HS-27A (cell line): ENCODE data around the gene MOB3A.

Source experiments
- DNase-seq: peaks from one replicate; pipeline ENCODE4 v3.0.0-alpha.2; 2012; ENCODE audit warnings: low read depth, missing footprints

Gene MOB3A

DNA sequence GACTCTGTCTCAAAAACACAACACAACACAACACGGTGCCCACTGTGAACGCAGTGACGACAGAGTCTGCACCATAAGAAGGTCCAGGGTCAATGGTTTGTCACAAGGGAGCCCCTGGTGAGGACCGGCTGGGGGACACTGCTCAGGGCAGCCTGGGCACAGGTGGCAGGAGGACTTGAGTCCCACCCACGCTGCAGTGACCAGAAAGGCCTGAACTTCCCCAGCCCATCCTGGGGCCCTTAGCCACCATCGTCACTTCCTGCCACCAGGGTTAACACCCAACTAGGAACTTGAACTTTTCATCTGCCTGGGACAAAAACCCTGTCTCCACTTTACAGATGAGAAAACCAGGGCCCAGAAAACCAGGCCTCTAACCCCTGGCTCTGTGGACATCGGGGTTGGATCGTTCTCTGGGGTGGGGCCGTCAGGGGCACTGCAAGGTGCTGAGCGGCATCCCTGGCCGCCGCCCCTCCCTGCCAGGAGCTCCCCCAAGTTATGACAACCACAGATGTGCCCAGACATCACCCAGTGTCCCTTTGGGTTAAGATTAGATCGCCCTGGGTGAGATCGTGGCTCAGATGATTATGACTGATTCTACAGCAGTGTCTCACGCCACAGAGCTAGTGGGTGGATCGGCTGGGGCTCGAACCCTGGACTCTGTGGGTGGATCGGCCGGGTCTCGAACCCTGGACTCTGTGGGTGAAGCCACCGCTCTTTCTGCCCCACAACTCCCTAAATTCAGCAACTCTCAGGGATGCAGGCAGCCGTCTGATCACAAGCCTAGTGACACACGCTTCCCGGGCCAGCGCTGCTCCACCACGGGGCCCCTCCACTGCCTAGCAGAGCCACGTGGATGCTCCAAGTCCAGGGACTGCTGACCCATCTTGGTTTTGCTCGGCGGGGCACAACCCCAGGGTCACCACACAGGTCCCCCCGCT is 14.0 kb downstream of the MOB3A start:
- no peak for DNase-seq

GRCh38 chr19:2080336-2080988 is 15.7 kb downstream of the MOB3A start:
- no peak for DNase-seq

DNA sequence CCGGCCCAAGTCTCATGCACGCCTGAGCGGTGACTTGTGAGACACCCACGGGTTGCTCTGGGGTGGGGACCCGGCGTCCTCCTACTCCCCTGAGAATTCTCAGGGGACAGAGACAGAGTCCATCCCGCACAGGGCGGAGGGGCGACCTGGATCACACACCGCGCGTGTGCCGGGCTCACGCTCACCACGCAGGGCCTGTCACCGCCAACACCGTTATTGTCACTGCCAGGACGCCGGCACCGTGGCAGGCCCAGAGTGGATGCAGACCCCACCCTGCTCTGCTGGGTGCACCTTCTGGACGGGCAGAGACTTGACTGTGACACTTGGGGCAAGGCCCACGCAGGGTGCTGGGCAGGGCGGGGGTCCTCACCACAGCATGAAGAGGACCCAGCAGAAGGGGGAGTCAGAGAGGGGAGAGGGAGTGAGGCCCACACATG is 16.2 kb downstream of the MOB3A start:
- DNase-seq = no peak

- no peak for DNase-seq
Observed at GRCh38 chr19:2079076-2079864, 16.9 kb downstream of the MOB3A start.

GRCh38 chr19:2077833-2078619 is 18.1 kb downstream of the MOB3A start:
- DNase-seq = no peak

GRCh38 chr19:2077398-2077797 is 18.7 kb downstream of the MOB3A start:
- DNase-seq = no peak

DNA sequence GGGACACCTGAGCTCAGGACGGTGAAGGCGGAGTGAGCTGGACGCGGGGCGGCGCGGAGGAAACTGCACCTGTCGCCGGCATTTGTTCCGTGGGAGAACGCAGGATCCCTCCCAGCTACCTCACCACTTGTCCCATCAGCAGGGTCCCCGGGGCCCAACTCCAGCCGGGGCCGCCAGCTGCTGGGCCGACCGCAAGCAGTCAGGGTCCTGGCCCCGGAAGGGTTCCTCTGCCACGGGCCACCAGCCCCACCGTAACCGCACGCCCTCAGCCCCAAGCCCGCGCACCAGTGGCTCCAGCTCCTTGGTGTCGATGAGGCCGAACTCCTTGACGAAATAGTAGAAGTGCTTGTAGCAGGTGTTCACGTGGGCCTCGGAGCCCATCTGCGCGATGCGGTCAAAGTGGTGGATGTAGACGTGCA is 19.6 kb downstream of the MOB3A start:
- DNase-seq = no peak

- no peak for DNase-seq
Observed at GRCh38 chr19:2072757-2073551, 23.2 kb downstream of the MOB3A start.

DNA sequence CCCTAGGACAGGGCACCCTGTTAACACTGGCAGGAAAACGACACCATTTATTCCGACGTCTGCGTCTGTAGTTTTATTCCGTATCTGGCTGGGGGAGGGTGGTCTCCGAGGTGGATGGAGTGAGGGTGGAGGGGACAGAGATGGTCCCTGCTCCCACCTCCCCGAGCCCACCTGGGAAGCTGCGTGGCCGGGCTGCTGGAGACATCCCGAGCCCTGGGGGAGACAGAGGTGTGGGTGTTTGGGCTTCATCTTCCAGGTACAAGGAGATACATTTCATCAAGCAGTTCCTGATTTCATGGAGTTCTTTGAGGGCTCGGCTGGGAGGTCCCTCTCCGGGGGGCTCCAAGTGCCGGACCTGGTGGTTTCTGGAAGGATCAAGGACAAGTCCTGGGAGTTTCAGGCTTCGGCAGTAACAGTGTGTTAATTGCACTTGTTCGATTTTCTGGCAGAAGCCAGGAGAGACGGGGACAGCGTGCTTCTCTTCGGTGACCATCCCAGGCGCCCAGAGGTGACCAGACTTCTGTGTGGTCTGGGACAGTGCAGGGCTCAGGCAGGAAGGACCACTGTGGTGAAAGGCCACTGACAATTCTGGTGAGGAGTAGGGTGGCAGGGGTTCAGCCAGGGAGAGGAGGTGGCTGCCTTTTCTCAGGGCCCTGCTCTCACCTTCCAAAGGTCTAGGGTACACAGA is 25.0 kb downstream of the MOB3A start:
- DNase-seq = no peak

DNA sequence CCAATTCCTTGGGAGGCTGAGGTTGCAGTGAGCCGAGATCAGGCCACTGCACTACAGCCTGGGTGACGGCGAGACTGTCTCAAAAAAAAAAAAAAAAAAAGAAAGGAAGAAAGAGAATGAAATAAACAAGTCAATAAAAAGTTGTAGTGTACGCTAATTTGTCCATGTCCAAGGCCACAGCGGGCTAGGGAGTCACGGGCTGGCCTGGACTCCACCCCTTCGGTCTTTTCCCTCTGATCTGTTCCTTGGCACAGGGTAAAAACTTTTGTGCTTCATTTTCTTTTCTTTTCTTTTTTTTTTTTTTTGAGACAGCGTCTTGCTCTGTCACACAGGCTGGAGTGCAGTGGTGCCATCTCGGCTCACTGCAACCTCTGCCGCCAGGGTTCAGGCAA is 25.7 kb downstream of the MOB3A start:
- no peak for DNase-seq

- DNase-seq = no peak
Observed at GRCh38 chr19:2064788-2065524, 31.2 kb downstream of the MOB3A start.

DNA sequence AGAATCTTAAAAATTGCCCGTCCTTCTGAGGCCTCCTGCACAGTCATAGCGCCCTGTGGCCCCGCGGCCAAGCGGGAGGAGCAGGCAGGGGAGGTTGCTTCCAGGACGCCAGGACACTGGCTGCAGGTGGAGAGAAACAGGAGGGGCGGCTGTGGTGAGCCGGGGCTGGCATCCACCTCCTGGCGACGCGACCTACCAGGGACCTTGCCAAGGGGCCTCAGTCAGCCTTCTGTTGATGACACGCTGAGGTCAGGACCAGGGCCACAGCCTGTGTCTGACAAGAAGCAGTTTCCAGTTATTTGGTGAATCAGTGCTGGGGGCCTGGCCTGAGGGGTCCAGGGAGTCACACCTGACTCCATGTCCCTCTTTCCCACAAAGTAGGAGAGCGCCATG is 31.7 kb downstream of the MOB3A start:
- no peak for DNase-seq

DNA sequence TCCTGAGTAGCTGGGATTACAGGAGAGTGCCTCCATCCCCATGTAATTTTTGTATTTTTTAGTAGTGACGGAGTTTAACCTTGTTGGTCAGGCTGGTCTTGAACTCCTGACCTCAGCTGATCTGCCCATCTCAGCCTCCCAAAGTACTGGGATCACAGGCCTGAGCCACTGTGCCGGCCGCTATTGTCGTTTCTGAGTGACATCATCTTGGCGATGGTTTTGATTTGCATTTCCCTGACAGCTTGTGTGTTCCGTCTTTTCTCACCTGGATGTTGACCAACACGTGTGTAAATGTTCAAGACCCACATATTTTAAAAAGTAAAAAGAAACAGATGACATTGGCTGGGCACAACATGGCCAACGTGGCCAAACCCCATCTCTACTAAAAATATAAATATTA is 32.3 kb downstream of the MOB3A start:
- DNase-seq = no peak

DNA sequence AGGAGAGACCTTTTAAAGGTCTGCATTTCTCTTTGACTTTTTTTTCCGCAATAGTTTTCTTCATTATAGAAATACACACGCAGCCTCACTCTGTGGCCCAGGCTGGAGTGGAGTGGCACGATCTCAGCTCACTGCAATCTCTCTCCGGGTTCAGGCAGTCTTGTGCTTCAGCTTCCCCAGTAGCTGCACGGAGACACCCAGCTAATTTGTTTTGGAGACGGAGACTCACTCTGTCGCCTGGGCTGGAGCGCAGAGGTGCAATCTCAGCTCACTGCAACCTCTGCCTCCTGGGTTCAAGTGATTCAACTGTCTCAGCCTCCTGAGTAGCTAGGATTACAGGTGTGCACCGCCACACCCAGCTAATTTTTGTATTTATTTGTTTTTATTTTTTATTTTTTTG is 33.4 kb downstream of the MOB3A start:
- DNase-seq = no peak

DNA sequence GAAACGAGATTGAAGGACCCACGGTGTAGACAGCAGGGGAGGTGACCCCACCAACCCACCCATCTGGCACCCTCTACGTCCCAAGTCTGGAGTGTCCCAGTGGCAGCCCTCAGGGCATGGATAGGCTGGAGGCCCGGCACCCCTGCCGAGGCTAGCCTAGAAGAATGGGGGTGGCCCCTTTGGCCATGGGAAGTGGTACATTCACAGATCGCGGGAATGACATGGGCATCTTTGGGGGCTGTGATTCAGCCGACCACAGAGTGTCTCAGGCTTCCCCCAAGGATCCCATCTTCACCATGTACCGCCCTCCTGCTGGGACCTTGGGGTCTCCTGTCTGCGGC is 33.8 kb downstream of the MOB3A start:
- no peak for DNase-seq

DNA sequence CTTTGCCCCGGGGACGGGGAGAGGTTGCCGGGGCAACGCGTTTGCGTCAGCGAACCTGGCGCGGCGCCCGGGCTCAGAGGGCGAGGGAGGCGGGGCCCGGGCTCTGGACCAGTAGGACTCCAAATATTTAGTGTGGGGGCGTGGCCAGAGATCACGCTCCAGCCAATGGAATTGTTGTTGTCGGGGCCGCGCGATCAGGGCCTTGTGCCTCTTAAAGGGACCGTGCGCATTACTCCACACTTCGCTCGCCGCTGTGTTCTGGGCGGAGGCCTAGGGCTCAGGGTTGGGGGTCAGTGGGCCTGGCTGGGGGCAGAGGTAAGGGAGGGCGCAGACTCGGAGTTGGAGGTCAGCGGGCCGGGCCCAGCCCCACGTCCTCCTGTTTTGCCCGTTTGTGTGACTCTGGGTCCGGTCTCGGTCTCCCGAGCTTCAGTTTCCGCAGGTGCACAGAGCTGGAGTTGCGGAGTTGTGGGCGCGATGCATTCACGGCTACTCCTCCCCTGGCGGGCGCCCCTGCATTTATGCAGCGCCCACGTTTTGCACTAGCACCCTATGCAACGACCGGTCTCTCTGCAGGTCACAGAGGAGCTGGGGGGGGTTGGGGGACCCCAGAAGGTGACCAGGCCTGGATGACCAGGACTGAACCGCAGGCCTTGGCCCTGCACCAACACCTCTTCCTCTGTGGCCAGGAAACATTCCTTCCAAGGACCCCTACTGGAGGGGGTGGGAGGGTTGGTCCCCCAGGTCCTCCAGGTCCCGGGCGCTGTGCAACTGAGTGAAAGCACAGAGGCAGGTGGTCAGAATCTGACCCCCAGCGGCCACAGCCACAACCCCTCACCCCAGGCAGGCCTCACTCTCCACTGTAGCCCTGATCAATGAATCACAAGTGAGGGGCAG is 34.4 kb downstream of the MOB3A start:
- DNase-seq = peak; percentile 88

GRCh38 chr19:2060884-2061494 is 35.1 kb downstream of the MOB3A start:
- no peak for DNase-seq
